Left renal pelvis (tissue), 4 donors: ENCODE data around the gene HPSE2. TPM values are rescaled to one million over a fixed set of nuclear protein-coding genes. Genes with fewer than 3 reads are reported as not detected.

Source experiments
- DNase-seq, 4 donors: peaks; one replicate each; pipeline ENCODE4 v3.0.0-alpha.2; 2013; ENCODE audit warnings: low read depth in 4 of 4, low spot score in 3 of 4
- polyA plus RNA-seq, 4 donors: library from polyadenylated mRNA; unstranded; fragments of 120-200 nt; gene quantifications; one replicate each; pipeline ENCODE4 v1.2.1, GENCODE V29; 2013; ENCODE audit not compliant: insufficient read length in 4 of 4

The HPSE2 gene
- polyA plus RNA-seq, 4 donors: 1.3 to 12.6 (median 1.7) TPM

GRCh38 chr10:98855403-98856189 lies 380.1 kb downstream of the HPSE2 start:
- DNase-seq: no peak

- no peak for DNase-seq
Observed at GRCh38 chr10:98852686-98853085, 383.0 kb downstream of the HPSE2 start.

DNA sequence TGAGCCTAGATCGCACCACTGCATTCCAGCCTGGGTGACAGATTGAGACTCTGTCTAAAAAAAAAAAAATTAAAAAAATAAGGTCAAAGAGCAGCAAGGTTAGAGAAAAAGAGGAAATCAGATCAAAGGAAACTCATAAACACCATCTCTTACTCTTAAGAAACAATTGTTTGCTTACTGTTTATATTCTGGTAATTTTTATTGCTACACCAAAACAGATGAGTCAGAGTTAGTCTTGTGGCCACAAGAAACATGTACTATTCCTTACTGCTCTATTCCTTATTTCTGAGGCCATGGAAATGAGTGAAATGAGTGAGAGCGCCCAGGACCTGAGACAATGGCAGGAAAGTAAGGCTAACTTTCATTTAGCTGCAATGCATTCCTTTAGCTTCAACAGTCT lies 387.3 kb downstream of the HPSE2 start:
- no peak for DNase-seq

DNA sequence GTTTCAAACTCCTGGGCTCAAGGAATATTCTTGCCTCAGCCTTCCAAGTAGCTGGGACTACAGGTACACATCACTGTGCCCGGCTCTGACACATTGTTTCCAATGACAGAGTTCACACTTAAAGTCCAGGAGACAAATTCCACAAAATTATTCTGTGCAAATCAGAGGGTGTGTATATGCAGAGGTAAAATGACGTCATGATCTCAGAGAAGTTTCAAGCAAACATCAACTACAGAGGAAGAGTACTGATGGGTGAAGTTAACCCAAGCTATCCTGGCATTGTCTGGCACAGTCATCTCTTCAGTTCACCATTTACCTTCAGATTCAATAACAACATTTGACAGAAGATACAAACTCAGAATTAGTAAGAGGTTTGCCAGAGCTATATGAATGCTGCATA lies 388.9 kb downstream of the HPSE2 start:
- DNase-seq: no peak

- DNase-seq: no peak
Observed at GRCh38 chr10:98833542-98833941, 402.1 kb downstream of the HPSE2 start.

DNA sequence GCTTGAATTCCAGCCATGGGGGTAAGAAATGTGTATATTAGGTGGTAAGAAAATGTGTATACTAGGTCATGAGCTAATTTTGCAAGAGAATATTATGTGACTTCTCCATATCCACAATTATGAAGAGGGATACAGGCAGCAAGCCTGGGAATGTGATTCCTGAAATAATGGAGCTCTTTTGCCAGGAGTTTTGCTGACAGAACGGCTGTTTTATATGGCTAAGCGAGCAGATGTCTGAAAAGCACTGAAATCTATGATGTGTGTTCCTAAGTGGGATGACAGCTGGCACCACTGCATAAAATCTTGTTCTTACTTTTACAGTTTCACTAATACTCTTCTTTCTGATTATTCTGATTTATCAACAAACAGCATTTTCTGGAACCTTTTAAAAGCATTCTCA lies 402.9 kb downstream of the HPSE2 start:
- no peak for DNase-seq

DNA sequence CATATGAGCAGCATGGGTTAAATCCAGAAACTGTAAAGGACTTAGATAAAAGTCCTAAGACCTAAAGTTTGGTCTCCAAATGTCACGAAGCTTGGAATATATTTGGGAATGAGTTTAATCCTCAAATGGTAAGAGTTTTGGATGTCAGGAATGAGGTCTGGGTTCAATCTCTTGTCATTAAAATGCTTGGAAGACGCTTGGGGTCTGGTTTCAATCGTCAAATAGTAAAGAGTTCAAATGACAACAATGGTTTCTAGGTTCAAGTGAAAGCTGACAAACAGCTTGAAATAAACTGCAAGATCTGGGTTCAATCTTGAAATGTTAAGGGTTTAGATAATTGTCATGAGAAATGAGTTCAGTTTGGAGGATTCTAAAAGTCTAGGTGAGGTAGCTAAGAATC lies 403.5 kb downstream of the HPSE2 start:
- no peak for DNase-seq

DNA sequence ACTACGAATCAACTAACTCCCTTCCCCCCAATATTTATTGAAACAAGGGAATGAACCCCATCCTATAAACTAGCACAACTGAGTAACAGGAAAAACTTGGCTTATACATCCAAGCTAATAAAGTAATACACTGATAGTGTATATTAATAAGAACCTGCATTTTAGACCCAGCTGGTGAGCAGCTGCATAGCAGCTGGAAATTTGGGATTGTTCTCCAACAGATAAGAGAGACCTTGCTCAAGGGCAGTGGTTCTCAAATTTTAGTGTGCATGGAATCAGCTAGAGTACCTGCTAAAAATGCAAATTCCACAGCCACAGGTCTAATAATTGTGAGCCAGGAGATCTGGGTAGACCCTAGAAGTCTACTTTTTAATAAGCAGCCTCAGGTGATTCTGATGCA lies 404.3 kb downstream of the HPSE2 start:
- no peak for DNase-seq

DNA sequence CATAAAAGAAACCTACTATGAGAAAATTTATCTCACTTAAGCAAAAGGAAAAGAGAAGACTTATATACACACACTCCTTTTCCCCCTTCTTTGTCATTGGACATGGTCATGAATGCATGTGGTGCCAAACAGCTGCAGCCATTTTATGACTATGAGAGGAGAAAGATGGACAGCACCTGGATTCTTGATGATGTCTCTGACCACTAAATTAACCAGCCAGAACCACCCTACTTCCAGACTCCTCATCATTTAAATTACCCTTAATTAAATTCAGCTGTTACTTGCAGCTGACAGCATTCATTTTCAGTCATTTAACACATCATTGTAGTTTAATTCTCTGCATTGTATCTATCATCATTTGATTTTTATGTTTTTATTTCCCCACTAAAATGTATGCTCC lies 409.9 kb downstream of the HPSE2 start:
- no peak for DNase-seq

- DNase-seq: no peak
Observed at GRCh38 chr10:98817396-98817795, 418.3 kb downstream of the HPSE2 start.

DNA sequence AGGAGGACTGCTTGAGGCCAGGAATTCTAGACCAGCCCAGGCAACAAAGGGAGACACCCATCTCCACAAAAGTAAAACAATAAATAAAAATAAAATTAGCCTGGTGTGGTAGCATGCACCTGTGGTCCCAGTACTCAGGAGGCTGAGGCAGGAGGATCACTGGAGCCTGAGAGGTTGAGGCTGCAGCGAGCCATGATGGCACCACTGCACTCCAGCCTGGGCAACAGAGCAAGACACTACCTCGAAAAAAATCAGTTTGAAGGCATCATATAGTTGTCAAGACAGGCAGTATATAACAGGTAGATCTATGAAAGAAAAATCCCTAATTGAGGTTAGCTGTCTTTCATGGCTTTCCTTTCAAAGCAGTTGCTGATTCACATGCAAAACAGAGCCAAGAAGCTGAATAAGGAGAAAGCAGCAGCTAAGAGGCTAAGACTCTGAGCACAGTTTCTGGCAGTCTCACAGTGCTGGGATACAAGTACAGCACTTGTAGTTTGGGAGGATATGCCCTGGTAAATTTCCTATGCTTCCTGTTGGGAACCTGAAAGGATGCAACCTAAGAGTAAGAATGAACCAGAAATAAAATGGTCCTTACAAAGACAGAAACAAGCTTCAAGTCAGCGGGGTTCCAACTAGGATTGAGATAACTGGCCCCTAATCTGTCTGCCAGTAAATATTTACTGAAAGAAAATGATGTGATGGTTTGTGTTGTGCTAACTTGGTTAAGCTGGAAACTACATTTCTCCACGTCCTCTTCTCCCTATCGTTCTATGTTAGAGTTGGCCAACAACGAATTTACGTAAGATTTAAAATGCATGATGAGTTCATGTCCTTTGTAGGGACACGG lies 420.4 kb downstream of the HPSE2 start:
- DNase-seq: no peak

DNA sequence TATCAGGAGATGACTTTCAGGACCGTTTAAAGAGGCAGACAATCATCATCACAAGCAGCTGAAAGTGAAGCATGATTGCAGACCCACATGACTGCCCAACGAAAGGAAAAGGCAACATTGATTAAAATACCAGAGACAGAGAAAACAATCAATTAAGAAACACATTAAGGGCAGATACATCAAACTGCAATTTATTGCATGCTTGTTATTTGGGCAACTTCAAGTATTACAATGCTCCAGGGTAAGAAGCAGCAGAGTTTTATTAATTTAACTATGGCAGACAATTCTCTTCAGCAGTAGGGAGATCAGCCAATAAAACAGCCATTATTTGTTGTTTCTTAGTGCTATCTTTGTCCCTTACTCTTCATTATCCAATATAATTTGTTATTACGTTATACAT lies 421.2 kb downstream of the HPSE2 start:
- DNase-seq: no peak

DNA sequence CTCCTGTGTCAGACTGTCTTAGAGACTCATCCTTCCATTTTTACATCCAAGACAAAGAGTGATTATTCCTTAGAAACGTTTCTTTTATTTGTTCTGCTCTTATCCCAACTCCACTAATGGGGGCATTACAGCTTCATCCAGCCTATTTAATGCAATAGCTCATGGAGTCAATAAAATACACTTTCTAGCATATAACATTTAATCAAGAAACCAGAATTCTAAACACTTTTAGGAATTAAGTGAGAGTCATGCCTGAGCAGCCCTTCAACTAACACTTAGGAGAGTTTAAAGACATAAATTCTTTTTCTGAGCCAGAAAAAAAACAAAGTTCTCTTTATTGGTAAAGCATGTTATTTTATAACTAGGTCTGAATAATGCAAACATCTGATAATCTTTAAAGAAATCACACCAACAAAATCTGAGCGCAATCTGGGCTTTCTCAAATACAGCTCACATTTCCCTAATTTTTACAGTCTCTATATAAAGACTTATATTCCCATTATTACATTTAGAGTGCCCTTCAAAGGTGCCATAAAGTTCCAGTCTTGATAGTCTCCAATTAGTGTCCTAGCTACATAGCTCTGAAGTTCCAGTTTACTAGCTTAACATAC lies 427.3 kb downstream of the HPSE2 start:
- DNase-seq: no peak

DNA sequence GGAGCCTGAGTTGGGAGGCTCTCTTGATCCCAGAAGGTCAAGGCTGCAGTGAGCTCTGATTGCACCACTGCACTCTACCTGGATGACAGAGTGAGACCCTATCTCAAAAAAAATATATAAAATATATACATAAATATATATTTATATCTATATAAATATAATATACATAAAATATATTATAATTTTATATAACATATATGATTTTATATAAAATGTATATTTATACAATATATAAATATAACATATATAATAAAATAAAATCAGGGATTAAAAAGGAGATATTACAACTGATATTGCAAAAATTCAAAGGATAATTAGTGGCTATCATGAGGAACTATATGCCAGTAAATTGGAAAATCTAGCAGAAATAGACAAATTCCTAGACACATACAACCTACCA lies 435.4 kb downstream of the HPSE2 start:
- DNase-seq: no peak

DNA sequence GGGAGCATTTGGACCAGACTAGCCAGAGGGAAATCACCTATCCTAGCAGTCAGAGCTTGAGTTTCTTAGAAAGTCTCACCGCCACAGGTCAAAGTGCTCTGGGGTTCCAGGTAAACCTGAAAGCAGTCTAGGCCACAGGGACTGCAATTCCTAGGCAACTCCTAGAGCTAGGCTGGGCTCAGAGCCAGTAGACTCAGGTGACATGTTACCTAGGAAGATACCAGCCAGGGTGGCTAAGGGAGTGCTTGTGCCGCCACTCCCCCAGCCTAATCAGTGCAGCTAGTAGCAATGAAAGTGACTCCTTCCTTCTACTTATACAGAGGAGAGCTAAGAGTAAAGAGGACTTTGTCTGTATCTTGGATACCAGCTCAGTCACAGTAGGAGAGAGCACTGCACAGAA lies 440.2 kb downstream of the HPSE2 start:
- DNase-seq: no peak

DNA sequence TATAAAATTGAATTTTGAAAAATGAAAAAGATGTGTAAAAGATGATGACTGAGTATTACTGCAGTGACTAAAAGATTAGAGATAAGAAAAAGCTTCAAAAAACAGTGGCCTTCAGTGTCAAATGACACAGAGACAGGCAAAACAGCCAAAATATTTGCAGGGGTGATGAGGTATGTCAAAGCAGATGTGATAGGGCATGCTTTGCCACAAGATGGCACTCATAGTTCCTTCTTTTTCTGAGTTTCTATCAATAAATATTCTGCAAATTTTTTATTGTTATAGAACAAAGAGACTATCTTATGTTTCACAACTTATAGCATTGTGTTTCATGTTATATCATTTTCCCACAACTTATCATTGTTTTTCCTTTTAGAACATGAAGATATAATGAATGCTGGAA lies 444.8 kb downstream of the HPSE2 start:
- no peak for DNase-seq

DNA sequence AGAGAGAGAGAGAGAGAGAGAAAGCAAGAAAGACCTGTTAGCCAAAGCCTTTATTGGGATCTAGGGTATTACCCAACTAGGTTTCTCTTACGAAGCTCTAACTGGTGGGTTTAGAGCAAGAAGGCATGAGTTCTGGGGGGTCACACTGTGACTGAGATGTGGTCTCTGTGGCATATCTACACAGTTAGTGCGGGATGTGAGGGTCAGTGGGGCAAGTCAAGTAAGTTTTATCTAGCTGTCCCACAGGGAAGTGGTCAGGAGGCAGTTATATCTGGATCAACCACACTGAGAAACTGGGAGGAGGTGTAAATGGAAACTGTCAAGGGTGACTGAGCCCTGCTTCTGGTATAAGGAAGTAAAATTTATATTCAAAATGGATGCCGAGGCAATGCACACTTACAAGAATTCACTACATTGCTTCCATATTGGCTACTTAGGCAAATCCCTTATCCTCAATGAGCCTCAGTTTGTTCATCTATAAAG lies 457.3 kb downstream of the HPSE2 start:
- no peak for DNase-seq

- no peak for DNase-seq
Observed at GRCh38 chr10:98758463-98758862, 477.2 kb downstream of the HPSE2 start.

DNA sequence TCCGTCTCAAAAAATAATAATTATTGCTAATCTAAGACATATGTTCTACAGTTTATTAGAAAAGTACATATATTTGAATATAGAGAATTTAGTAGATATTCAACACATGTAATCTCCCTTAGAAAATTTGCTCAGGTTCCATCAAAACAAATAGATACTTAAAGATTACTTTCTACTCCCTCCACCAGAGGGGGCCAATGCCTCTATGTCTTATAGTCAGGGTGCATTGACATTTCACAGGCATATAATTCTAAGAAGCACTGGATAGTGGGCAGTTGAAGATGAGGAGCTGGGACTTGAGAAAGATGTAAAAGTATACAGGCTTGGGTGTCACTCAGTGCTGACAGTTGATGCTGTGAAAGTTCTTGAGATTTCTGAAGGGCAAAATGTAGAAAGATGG lies 487.4 kb downstream of the HPSE2 start:
- DNase-seq: no peak

DNA sequence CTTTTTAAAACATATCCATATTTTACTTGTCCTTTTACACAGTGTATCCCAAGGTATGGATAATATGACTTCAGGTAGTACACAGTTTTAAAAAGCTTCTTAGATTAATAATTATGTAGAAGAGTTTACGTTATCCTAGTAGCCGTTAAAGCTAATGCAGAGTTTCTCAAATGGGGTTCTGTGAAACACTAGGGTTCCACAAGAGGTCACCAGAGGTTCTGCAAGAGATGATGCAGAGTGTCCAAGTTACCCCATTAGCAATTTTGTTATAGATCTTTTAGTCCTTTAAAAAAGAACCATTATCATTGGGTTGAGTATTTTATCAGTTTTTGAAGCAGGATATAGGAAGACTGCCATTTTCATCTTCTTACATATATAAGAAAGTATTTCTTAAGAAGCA lies 490.0 kb downstream of the HPSE2 start:
- DNase-seq: no peak

DNA sequence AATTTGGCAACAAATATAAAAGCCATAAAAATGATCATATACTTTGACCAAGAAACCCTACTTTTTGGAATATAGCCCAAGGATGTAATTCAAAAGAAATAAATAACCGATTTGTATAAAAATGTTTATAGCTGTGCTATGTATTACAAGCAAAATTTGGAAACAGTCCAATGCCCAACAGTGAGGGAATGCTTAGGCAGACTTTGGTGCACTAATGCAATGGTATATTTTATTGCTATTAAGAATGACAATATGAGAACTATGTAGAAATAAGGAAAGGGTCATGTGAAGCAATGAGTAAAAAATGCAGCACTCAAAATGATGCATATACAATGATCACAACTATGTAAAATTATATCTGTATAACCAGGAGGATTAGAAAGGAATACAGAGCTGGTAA lies 515.1 kb downstream of the HPSE2 start:
- DNase-seq: peak in 1 of 4 donors; percentile 0
